ENCODE results near the gene DENND1B.
A peak's percentile ranks its signal among the peaks of the same experiment; 100 is the strongest.

DENND1B gene

GRCh38 chr1:197680311-197680710 lies 95.0 kb downstream of the DENND1B start:
- CTCF ChIA-PET = interaction anchor here (0.7 kb wide), 1 partner anchor 13 kb away, joined by 3 read pairs; no protein-coding TSS in a partner anchor
- DNase-seq (ENCODE audit: low spot score) = no peak
- TF ChIP-seq, protein P1, sequence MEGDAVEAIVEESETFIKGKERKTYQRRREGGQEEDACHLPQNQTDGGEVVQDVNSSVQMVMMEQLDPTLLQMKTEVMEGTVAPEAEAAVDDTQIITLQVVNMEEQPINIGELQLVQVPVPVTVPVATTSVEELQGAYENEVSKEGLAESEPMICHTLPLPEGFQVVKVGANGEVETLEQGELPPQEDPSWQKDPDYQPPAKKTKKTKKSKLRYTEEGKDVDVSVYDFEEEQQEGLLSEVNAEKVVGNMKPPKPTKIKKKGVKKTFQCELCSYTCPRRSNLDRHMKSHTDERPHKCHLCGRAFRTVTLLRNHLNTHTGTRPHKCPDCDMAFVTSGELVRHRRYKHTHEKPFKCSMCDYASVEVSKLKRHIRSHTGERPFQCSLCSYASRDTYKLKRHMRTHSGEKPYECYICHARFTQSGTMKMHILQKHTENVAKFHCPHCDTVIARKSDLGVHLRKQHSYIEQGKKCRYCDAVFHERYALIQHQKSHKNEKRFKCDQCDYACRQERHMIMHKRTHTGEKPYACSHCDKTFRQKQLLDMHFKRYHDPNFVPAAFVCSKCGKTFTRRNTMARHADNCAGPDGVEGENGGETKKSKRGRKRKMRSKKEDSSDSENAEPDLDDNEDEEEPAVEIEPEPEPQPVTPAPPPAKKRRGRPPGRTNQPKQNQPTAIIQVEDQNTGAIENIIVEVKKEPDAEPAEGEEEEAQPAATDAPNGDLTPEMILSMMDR (conservative IDR thresholded peaks at IDR 0.05; ENCODE audit: low read depth) = no peak

DNA sequence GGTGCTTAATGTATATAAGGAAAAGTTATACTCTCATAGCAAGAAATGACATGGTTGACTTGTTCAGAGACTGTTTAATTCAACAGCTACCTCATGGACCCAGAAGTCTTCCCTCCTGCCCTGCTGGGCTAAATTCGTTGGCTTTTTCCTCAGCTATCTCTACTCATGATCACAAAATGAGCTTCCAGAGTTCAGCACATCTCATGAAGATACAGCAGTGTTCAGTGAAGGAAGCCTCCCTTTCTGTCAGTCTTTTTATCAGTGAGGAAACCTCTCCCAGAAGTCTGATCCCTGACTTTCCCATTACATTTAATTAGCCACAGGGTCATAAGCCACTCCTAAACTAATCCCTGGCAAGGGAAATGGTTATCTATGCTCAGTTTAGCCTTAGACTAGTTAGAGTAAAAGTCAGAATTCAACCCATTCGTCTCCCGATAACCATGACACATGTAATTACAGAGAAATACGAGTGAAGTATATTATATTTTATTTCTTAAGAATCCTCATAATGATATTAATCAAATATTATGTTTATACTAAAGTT lies 97.5 kb downstream of the DENND1B start:
- POLR2A ChIA-PET (ENCODE audit: low non-redundant PET) = no interaction called here
- no peak overlapping the region for H3K27ac ChIP-seq
- no peak for DNase-seq (ENCODE audit: low spot score)
- CTCF ChIA-PET = no interaction called here
- TF ChIP-seq, protein P1 (conservative IDR thresholded peaks at IDR 0.05; ENCODE audit: low read depth) = no peak

More at GRCh38 chr1:197680311-197680710, 95.0 kb downstream of the DENND1B start:
- no peak overlapping the region for H3K27ac ChIP-seq
- POLR2A ChIA-PET (ENCODE audit: low non-redundant PET) = no interaction called here

DNA sequence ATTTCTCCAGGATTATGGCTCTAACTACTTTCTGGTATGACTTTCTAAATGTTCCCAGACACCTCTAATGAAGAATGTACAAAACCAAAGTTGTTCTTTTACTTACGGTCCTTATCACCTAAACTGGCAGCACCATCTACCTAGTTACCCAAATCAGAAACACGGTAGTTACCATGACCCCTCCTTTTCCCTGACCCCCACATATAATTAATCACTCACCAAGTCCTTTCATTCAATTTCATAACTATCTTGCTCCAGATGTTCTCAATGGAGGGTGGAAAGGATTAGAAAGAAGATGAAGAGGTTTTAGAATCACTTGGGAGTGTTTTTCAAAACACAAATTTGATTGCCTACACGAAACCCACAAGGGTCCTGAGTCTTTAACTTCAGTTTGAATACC lies 98.0 kb downstream of the DENND1B start:
- TF ChIP-seq, protein P1 (conservative IDR thresholded peaks at IDR 0.05; ENCODE audit: low read depth) = no peak
- ChIA-PET CTCF (no interaction called here), POLR2A (ENCODE audit: low non-redundant PET) (no interaction called here)
- DNase-seq (ENCODE audit: low spot score) = no peak
- no peak overlapping the region for H3K27ac ChIP-seq

DNA sequence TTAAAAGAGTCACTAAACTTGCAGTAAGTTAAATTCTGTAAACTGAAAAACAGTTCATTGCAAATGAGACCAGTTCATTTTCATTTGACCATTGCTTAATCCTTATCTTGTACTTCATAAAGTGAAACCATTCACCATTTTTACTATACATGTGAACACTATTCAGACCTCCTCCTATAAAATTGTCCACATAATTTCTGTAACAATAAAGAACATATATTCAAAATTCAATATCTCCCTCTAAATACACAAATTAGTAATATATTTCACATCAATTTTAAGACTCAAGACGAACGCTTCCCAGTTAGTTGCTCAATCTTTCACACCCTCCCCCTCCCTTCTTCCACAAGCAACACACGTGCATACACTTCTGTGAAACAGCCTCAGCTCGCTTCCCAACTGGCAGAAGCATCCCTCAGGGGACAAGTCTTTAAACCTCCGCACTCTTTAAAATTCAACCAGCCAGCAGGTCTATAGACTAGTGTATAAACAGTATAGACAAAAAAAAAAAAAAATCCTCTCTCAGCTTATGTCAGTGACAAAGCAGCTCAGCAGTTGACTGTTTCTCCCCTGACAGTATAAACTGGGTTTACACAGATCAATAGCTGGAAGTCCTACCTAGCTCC lies 99.6 kb downstream of the DENND1B start:
- DNase-seq (ENCODE audit: low spot score) = peak; percentile 31
- POLR2A ChIA-PET (ENCODE audit: low non-redundant PET) = no interaction called here
- TF ChIP-seq, protein P1 (conservative IDR thresholded peaks at IDR 0.05; ENCODE audit: low read depth) = no peak

DNA sequence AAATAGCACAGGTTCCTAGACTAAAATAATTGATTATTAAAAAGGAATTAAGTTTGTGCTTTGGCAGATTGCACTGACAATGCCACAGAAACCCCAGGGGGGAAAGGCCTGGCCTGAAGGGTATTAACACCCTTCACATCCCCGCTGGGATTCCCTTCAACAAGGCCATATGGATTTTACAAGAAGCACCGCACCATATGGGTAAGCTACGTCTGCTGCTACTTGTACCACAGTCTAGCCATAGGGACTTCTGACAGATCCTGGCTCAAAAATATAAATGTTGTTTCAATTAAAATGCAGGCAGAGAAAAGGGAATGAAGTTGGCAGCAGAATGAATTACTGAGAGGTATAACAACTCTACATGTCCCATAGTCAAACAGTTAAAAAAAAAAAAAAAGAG lies 101.0 kb downstream of the DENND1B start:
- ChIA-PET POLR2A (ENCODE audit: low non-redundant PET) (no interaction called here), CTCF (interaction anchor here (0.6 to 1.0 kb wide), 2 partner anchors 83 to 194 kb away, joined by 3 read pairs; no protein-coding TSS in a partner anchor)
- DNase-seq (ENCODE audit: low spot score) = no peak
- no peak overlapping the region for H3K27ac ChIP-seq
- TF ChIP-seq, protein P1 (conservative IDR thresholded peaks at IDR 0.05; ENCODE audit: low read depth) = no peak

More for the DNA sequence above, 99.6 kb downstream of the DENND1B start:
- CTCF ChIA-PET = interaction anchor here (0.6 kb wide), 2 partner anchors 235 to 352 kb away, joined by 5 to 6 read pairs; no protein-coding TSS in a partner anchor
- no peak overlapping the region for H3K27ac ChIP-seq

DNA sequence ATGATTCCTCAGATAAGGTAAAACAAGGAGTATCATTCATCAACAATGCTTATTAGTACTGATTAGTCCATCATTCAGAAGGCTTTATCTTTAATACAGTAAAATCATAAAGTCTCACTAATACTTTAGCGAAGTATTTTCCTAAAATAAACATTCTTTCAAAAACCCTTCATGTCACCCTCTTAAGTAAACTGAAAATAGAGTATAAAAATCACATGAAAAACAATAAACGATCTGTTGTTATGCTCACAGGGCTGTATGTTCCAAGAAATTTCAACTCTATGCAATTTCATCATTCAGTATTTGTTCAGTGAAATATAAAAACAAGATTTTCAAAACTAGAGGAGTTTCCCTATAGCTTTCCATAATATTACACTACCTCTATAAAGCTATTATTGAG lies 102.0 kb downstream of the DENND1B start:
- CTCF ChIA-PET = interaction anchor here (0.6 to 0.9 kb wide), 2 partner anchors 251 to 1034 kb away, joined by 3 read pairs; no protein-coding TSS in a partner anchor
- no peak for DNase-seq (ENCODE audit: low spot score)
- POLR2A ChIA-PET (ENCODE audit: low non-redundant PET) = no interaction called here
- H3K27ac ChIP-seq = no peak overlapping the region
- TF ChIP-seq, protein P1 (conservative IDR thresholded peaks at IDR 0.05; ENCODE audit: low read depth) = no peak

Measured in RWPE1 (cell line).